Uterus (tissue), 4 donors: ENCODE results near the gene SCCPDH. TPM values are rescaled to one million over a fixed set of nuclear protein-coding genes. Genes with fewer than 3 reads are reported as not detected.
"Not testable (repeated sequence)": the region's sequence is repeated elsewhere in the genome, so short reads cannot be mapped to it uniquely, and the experiment has no call there.

Experiments
- DNase-seq, 2 donors: peaks; one replicate each; pipeline ENCODE4 v3.0.0-alpha.2; 2019 to 2020
- H3K27ac ChIP-seq, 2 donors: fragments of 200-600 bp; sonication (generic); 1 replicate in 1 of 2; 2 replicates in 1 of 2; pipeline ENCODE4 v1.5.1; 2016 to 2018
- H3K27me3 ChIP-seq, 2 donors: fragments of 200-600 bp; sonication (generic); one replicate each; pipeline ENCODE4 v1.5.1; 2018 to 2019; ENCODE audit warnings: control low read depth in 1 of 2
- H3K36me3 ChIP-seq, 2 donors: fragments of 200-600 bp; sonication (generic); one replicate each; pipeline ENCODE4 v1.5.1; 2019; ENCODE audit warnings: control low read depth in 1 of 2
- H3K4me1 ChIP-seq, 2 donors: fragments of 200-600 bp; sonication (generic); one replicate each; pipeline ENCODE4 v1.5.1; 2018 to 2019; ENCODE audit warnings: control low read depth in 1 of 2
- H3K4me3 ChIP-seq, 2 donors: fragments of 200-600 bp; sonication (generic); 1 replicate in 1 of 2; 2 replicates in 1 of 2; pipeline ENCODE4 v1.5.1; 2018 to 2019; ENCODE audit warnings: mild to moderate bottlenecking in 1 of 2
- H3K9me3 ChIP-seq, 2 donors: fragments of 200-600 bp; sonication (generic); one replicate each; pipeline ENCODE4 v1.5.1; 2019; ENCODE audit warnings: control low read depth in 1 of 2
- CTCF ChIP-seq, 4 experiments: fragments of 200-600 bp in 2 of 4; fragments of 450-650 bp in 2 of 4; sonication (generic) in 2 of 4; IDR thresholded peaks; one replicate each; pipeline ENCODE4 v1.5.1; 2016 to 2019; ENCODE audit warnings: antibody characterized with exemption in 4 of 4, mild to moderate bottlenecking in 2 of 4, moderate library complexity in 1 of 4
- POLR2A ChIP-seq, 2 donors: fragments of 450-650 bp; IDR thresholded peaks; one replicate each; pipeline ENCODE4 v1.6.1; 2016; ENCODE audit warnings: antibody characterized with exemption in 2 of 2, mild to moderate bottlenecking in 1 of 2, moderate library complexity in 1 of 2
- intact Hi-C: fragments of 100-400 bp; cut with DNase I; formaldehyde crosslinking; loops from one replicate; pipeline ENCODE4 v1.15.1; 2023; ENCODE audit warnings: low total_unique reads
- total RNA-seq, 4 donors: library from RNA; depleted of rRNA in 3 of 4; stranded (reverse); fragments of >200 nt in 3 of 4; gene quantifications; one replicate each; pipeline versions ENCODE4 v1.1.0 to v1.2.4, GENCODE V29; 2014 to 2023
- donor health status: DM: yes; HTN: yes; CAD: no.

The SCCPDH gene
- total RNA-seq, 4 donors from 2014 or later, result 12.9 to 53.4 (median 22.1) TPM

GRCh38 chr1:246690100-246690499, 34.1 kb upstream of the SCCPDH start:
- no peaks in the 10 kb centered on the region for H3K36me3 ChIP-seq
- H3K27ac ChIP-seq, result peak overlapping the region in 1 of 2 donors; percentile 21
- intact Hi-C loops, result loop anchor here (10.0 kb wide), 1 partner anchor 125 kb away; the partner anchor contains the start of genes CNST and TFB2M
- DNase-seq, result no peak
- peaks cover 0 to 5% of the 10 kb centered on the region in 2 donors for H3K4me1 ChIP-seq
- TF ChIP-seq POLR2A (IDR thresholded peaks at IDR 0.05), result no peak
- no peak for TF ChIP-seq CTCF (IDR thresholded peaks at IDR 0.05)
- no peaks in the 10 kb centered on the region for H3K9me3 ChIP-seq
- no peak overlapping the region for H3K4me3 ChIP-seq
- no peaks in the 10 kb centered on the region for H3K27me3 ChIP-seq

- H3K27me3 ChIP-seq, result no peaks in the 10 kb centered on the region
- peaks cover 0 to 5% of the 10 kb centered on the region in 2 donors for H3K4me1 ChIP-seq
- no peaks in the 10 kb centered on the region for H3K36me3 ChIP-seq
- no peak overlapping the region for H3K4me3 ChIP-seq
- H3K27ac ChIP-seq, result peak overlapping the region; percentile 41 to 42
- no peaks in the 10 kb centered on the region for H3K9me3 ChIP-seq
- DNase-seq, result no peak
- TF ChIP-seq CTCF (IDR thresholded peaks at IDR 0.05) (no peak), POLR2A (IDR thresholded peaks at IDR 0.05) (no peak)
- intact Hi-C loops, result loop anchor here (10.0 kb wide), 1 partner anchor 127 kb away; the partner anchor contains the start of genes CNST and TFB2M
Observed at GRCh38 chr1:246691622-246692495, 32.4 kb upstream of the SCCPDH start.

GRCh38 chr1:246694213-246694895, 29.9 kb upstream of the SCCPDH start:
- H3K4me3 ChIP-seq, H3K4me1 ChIP-seq, H3K27ac ChIP-seq, H3K9me3 ChIP-seq, H3K36me3 ChIP-seq, H3K27me3 ChIP-seq, DNase-seq: not testable (repeated sequence)
- intact Hi-C loops, result loop anchor here (10.0 kb wide), 1 partner anchor 130 kb away; the partner anchor contains the start of genes CNST and TFB2M

- Histone ChIP-seq H3K27me3 (no peaks in the 10 kb centered on the region), H3K36me3 (no peaks in the 10 kb centered on the region), H3K4me3 (no peak overlapping the region), H3K27ac (no peak overlapping the region), H3K4me1 (no peaks in the 10 kb centered on the region), H3K9me3 (no peaks in the 10 kb centered on the region)
- intact Hi-C loops, result loop anchor here (10.0 kb wide), 1 partner anchor 130 kb away; the partner anchor contains the start of genes CNST and TFB2M
- no peak for DNase-seq
- TF ChIP-seq CTCF (IDR thresholded peaks at IDR 0.05), result no peak
- TF ChIP-seq POLR2A (IDR thresholded peaks at IDR 0.05), result no peak
Observed at GRCh38 chr1:246695136-246695535, 29.1 kb upstream of the SCCPDH start.

GRCh38 chr1:246695666-246696065, 28.5 kb upstream of the SCCPDH start:
- H3K4me3 ChIP-seq, result no peak overlapping the region
- H3K27ac ChIP-seq, result no peak overlapping the region
- no peaks in the 10 kb centered on the region for H3K4me1 ChIP-seq
- no peaks in the 10 kb centered on the region for H3K36me3 ChIP-seq
- intact Hi-C loops, result loop anchor here (10.0 kb wide), 1 partner anchor 131 kb away; the partner anchor contains the start of genes CNST and TFB2M
- no peaks in the 10 kb centered on the region for H3K9me3 ChIP-seq
- no peak for TF ChIP-seq POLR2A (IDR thresholded peaks at IDR 0.05)
- TF ChIP-seq CTCF (IDR thresholded peaks at IDR 0.05), result no peak
- DNase-seq, result no peak
- no peaks in the 10 kb centered on the region for H3K27me3 ChIP-seq
